Thoracic aorta (tissue), 2 donors: ENCODE results near the gene GPD2. TPM values are rescaled to one million over a fixed set of nuclear protein-coding genes. Genes with fewer than 3 reads are reported as not detected.

Source experiments
- ATAC-seq: fragments of 150-250 bp; one replicate; pipeline ENCODE4 v1.8.0; 2017; ENCODE audit warnings: low read depth; ENCODE audit not compliant: insufficient number of reproducible peaks, low FRiP score
- DNase-seq: peaks from one replicate; pipeline ENCODE4 v3.0.0-alpha.2; 2020; ENCODE audit warnings: low spot score
- H3K27ac ChIP-seq, 2 donors: fragments of 200-600 bp; sonication (generic); 1 replicate in 1 of 2; 2 replicates in 1 of 2; pipeline ENCODE4 v1.5.1; 2016; ENCODE audit warnings: mild to moderate bottlenecking in 2 of 2, moderate library complexity in 2 of 2
- H3K27me3 ChIP-seq: fragments of 200-600 bp; sonication (generic); replicated peaks from 2 replicates; pipeline ENCODE4 v1.6.0; 2016; ENCODE audit warnings: mild to moderate bottlenecking; ENCODE audit not compliant: insufficient read depth
- H3K36me3 ChIP-seq: fragments of 200-600 bp; sonication (generic); one replicate; pipeline ENCODE4 v1.5.1; 2016
- H3K4me1 ChIP-seq, 2 donors: fragments of 200-600 bp; sonication (generic); 1 replicate in 1 of 2; 2 replicates in 1 of 2; pipeline versions ENCODE4 v1.5.1 to v1.6.0; 2016; ENCODE audit warnings: low read depth in 2 of 2, mild to moderate bottlenecking in 1 of 2; ENCODE audit not compliant: control insufficient read depth in 1 of 2
- H3K4me3 ChIP-seq: fragments of 200-600 bp; sonication (generic); 2 replicates; pipeline ENCODE4 v1.5.1; 2016; ENCODE audit warnings: mild to moderate bottlenecking
- H3K9me3 ChIP-seq: fragments of 200-600 bp; sonication (generic); 2 replicates; pipeline ENCODE4 v1.5.1; 2016
- CTCF ChIP-seq: fragments of 200-600 bp; sonication (generic); IDR thresholded peaks from one replicate; pipeline ENCODE4 v1.5.1; 2019; ENCODE audit warnings: antibody characterized with exemption
- total RNA-seq, 2 donors: library from RNA; depleted of rRNA; stranded (reverse); fragments of >200 nt; gene quantifications; one replicate each; pipeline versions ENCODE4 v1.1.0 to v1.2.3, GENCODE V29; 2016

The GPD2 gene
- total RNA-seq, 2 donors from 2014 or later: 13.7 to 31.7 TPM

DNA sequence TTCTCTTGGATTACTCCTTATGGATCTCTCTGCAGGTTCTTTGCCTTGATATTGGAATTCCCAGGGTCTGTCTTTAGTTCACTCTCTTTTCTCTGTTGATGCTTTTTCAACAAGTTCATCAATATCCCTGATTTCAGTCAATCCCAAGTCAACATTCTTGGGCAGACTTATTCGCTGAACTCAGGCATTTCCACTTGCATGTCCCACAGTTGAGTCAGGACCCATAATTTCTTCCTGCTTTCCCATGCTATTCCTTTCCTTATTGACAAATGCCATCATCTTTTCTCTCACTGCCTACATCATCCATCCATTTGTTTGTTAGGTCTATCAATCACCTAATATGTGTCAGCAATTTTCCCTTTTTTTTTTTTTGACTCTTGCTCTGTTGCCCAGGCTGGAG lies 11.6 kb downstream of the GPD2 start:
- peaks cover 3 to 12% of the 10 kb centered on the region in 2 donors for H3K4me1 ChIP-seq
- no peaks in the 10 kb centered on the region for H3K27me3 ChIP-seq
- no peak for DNase-seq
- ATAC-seq: no peak
- no peak overlapping the region for H3K4me3 ChIP-seq
- no peak overlapping the region for H3K27ac ChIP-seq
- H3K36me3 ChIP-seq: no peaks in the 10 kb centered on the region
- no peaks in the 10 kb centered on the region for H3K9me3 ChIP-seq
- no peak for TF ChIP-seq CTCF

DNA sequence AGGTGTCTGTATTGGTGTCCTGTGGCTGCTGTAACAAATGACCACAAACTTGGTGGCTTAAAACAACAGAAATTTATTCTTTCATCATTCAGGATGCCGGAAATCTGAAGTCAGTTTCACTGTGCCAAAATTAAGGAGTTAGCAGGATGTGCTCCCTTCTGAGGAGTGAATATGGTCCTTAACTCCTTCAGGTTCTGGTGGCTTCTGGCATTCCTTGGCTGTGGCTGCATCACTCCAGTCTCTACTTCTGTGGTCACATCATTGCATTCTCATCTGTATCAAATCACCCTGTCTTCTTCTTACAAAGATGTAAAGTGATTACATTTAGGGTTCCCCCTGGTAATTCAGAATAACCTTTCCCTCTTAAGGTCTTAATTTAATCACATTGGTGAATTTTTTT lies 12.6 kb downstream of the GPD2 start:
- Histone ChIP-seq H3K27me3 (no peaks in the 10 kb centered on the region), H3K4me3 (no peak overlapping the region), H3K9me3 (no peaks in the 10 kb centered on the region), H3K36me3 (no peaks in the 10 kb centered on the region), H3K4me1 (peaks cover 3 to 12% of the 10 kb centered on the region in 2 donors), H3K27ac (no peak overlapping the region)
- TF ChIP-seq CTCF: no peak
- ATAC-seq (no peak), DNase-seq (no peak)

DNA sequence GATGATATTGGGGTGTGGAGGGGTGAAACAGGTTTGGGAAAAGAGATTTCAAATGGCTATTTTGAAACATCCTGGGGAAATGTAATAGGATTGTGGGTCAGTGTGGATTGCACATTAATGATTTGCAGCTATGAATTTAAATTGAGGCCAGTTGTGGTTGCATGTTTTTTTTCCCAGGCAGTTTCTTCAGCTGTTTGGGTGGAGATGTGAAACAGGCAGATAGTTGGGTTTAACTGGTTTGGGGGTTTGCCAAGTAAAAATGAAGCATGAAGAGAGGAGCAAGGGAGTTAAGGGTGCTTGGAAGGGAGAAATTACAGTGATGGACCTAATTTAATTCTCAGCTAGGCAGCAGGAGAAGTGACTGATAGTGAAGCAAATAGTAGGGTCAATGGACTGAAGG lies 16.8 kb downstream of the GPD2 start:
- H3K27ac ChIP-seq: no peak overlapping the region
- H3K9me3 ChIP-seq: no peaks in the 10 kb centered on the region
- no peak for DNase-seq
- H3K36me3 ChIP-seq: no peaks in the 10 kb centered on the region
- peaks cover 0 to 6% of the 10 kb centered on the region in 2 donors for H3K4me1 ChIP-seq
- TF ChIP-seq CTCF: no peak
- H3K27me3 ChIP-seq: no peaks in the 10 kb centered on the region
- no peak overlapping the region for H3K4me3 ChIP-seq
- ATAC-seq: no peak

DNA sequence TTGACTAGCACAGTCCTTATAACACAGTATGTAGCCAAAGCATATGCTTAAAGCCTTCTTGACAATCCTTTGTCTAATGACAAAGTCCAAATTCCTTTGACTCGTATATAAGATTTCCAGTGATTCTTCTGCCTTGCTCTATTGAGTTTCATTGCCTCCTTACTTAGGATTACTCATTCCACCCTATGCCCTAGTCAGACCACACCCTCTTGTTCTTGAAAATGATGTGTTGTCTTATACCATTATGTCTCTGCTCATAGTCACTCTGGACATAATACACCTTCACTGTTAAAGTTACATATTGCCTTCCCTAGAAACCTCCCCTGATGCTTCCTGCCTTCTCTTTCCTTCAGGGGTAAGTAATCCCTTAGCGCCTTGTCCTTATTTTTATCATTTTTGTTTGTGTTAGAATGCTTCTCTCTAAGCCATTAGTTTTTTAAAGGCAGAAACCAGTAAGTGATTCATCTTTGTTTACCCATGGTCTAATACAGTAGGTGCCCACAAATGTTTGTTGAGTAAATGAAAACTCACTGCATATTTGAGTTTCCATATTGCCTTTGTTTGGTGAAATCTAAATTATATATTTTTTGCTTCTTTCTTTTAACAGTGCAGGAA lies 19.3 kb downstream of the GPD2 start:
- Histone ChIP-seq H3K36me3 (no peaks in the 10 kb centered on the region), H3K9me3 (no peaks in the 10 kb centered on the region), H3K4me1 (peaks cover 0 to 6% of the 10 kb centered on the region in 2 donors), H3K27ac (no peak overlapping the region), H3K4me3 (no peak overlapping the region), H3K27me3 (no peaks in the 10 kb centered on the region)
- no peak for DNase-seq
- no peak for ATAC-seq
- no peak for TF ChIP-seq CTCF

- Histone ChIP-seq H3K36me3 (no peaks in the 10 kb centered on the region), H3K4me3 (no peak overlapping the region), H3K9me3 (no peaks in the 10 kb centered on the region), H3K27ac (no peak overlapping the region), H3K27me3 (no peaks in the 10 kb centered on the region), H3K4me1 (peaks cover 0 to 6% of the 10 kb centered on the region in 2 donors)
- DNase-seq (no peak), ATAC-seq (no peak)
- TF ChIP-seq CTCF: no peak
Measured at GRCh38 chr2:156456616-156457015, 20.4 kb downstream of the GPD2 start.
